Keratinocyte (primary cell): Measurements from ENCODE around the gene KCNN2. TPM values are rescaled to one million over a fixed set of nuclear protein-coding genes. Genes with fewer than 3 reads are reported as not detected.

Experiments used
- DNase-seq: peaks from one replicate; pipeline ENCODE4 v3.0.0-alpha.2; 2011; ENCODE audit warnings: low read depth, missing footprints, low spot score
- FAIRE-seq: peaks from 2 replicates; lab custom pipeline; 2011; peaks lifted over from hg19 to GRCh38; lab: Jason Lieb, UNC
- H2AFZ ChIP-seq: 2 replicates; pipeline ENCODE4 v1.6.0; 2012; ENCODE audit warnings: low read length, control low read depth, inconsistent platforms; ENCODE audit not compliant: control insufficient read depth
- H3K27ac ChIP-seq: 2 replicates; pipeline ENCODE4 v1.5.1; 2011; ENCODE audit warnings: low read length; ENCODE audit not compliant: control insufficient read depth, insufficient read depth
- H3K27me3 ChIP-seq: 3 replicates; pipeline ENCODE4 v1.6.0; 2011; ENCODE audit warnings: low read length; ENCODE audit not compliant: control insufficient read depth, insufficient read depth; ENCODE audit errors: extremely low read depth
- H3K36me3 ChIP-seq, 2 experiments: 2 replicates in 1 of 2; 3 replicates in 1 of 2; pipeline ENCODE4 v1.5.1; 2011; ENCODE audit warnings: low read length in 2 of 2, mild to moderate bottlenecking in 1 of 2; ENCODE audit not compliant: control insufficient read depth in 2 of 2, insufficient read depth in 2 of 2; ENCODE audit errors: extremely low read depth in 1 of 2
- H3K4me1 ChIP-seq: 3 replicates; pipeline ENCODE4 v1.5.1; 2011; ENCODE audit warnings: low read length; ENCODE audit not compliant: control insufficient read depth, insufficient read depth; ENCODE audit errors: extremely low read depth
- H3K4me2 ChIP-seq: 3 replicates; pipeline ENCODE4 v1.6.0; 2011; ENCODE audit warnings: low read depth, low read length; ENCODE audit not compliant: control insufficient read depth, insufficient read depth; ENCODE audit errors: extremely low read depth
- H3K4me3 ChIP-seq, 3 experiments: fragments of 200-600 bp in 1 of 3; sonication (generic) in 1 of 3; 2 replicates in 2 of 3; 3 replicates in 1 of 3; pipeline ENCODE4 v1.5.1; 2011 to 2016; ENCODE audit warnings: low read length in 3 of 3, mild to moderate bottlenecking in 3 of 3, control low read depth in 2 of 3, inconsistent platforms in 1 of 3, low read depth in 1 of 3, mixed read lengths in 1 of 3, mixed run types in 1 of 3, moderate library complexity in 1 of 3; ENCODE audit not compliant: control insufficient read depth in 2 of 3, insufficient read depth in 2 of 3; ENCODE audit errors: extremely low read depth in 1 of 3
- H3K79me2 ChIP-seq: 2 replicates; pipeline ENCODE4 v1.6.0; 2012; ENCODE audit warnings: low read length; ENCODE audit not compliant: control insufficient read depth, insufficient read depth
- H3K9ac ChIP-seq: 3 replicates; pipeline ENCODE4 v1.6.0; 2011; ENCODE audit warnings: low read length; ENCODE audit not compliant: control insufficient read depth, insufficient read depth; ENCODE audit errors: extremely low read depth
- H3K9me1 ChIP-seq: 3 replicates; pipeline ENCODE4 v1.6.0; 2011; ENCODE audit warnings: low read length; ENCODE audit not compliant: control insufficient read depth, insufficient read depth; ENCODE audit errors: extremely low read depth
- H3K9me3 ChIP-seq: 2 replicates; pipeline ENCODE4 v1.5.1; 2012; ENCODE audit warnings: low read depth, low read length; ENCODE audit not compliant: control insufficient read depth
- H4K20me1 ChIP-seq: 3 replicates; pipeline ENCODE4 v1.6.0; 2011; ENCODE audit warnings: low read length; ENCODE audit not compliant: control insufficient read depth, insufficient read depth; ENCODE audit errors: extremely low read depth
- CTCF ChIP-seq, 3 experiments: IDR thresholded peaks in 1 of 3; conservative IDR thresholded peaks in 1 of 3; optimal IDR thresholded peaks in 1 of 3; 2 replicates in 2 of 3; 3 replicates in 1 of 3; pipeline versions ENCODE3 to v1.5.1; 2011; ENCODE audit warnings: low read length in 3 of 3, mild to moderate bottlenecking in 3 of 3, moderate library complexity in 2 of 3, control low read depth in 1 of 3, inconsistent platforms in 1 of 3; ENCODE audit not compliant: insufficient read depth in 2 of 3; ENCODE audit errors: extremely low read depth in 1 of 3
- EZH2 ChIP-seq: IDR thresholded peaks from one replicate; pipeline ENCODE4 v1.6.1; 2012; ENCODE audit warnings: inconsistent platforms, mild to moderate bottlenecking, low read length, moderate library complexity
- dilution Hi-C: fragments of 300-500 bp; cut with MboI; formaldehyde crosslinking; loops from one replicate; pipeline ENCODE4 v1.7.0; 2020; ENCODE audit warnings: low sequenced_read_pairs; ENCODE audit not compliant: extremely low pct_ligation_motif_present
- polyA plus RNA-seq, 5 experiments: library from polyadenylated mRNA; depleted of rRNA in 3 of 5; stranded (reverse) in 3 of 5; stranded (forward) in 1 of 5; unstranded in 1 of 5; fragments of >200 nt; gene quantifications; 1 replicate in 1 of 5; 2 replicates in 3 of 5; 3 replicates in 1 of 5; pipeline versions ENCODE4 v1.2.1 to v1.2.3, GENCODE V29; 2011 to 2012; ENCODE audit warnings: missing spikeins in 2 of 5, low read depth in 1 of 5, low replicate concordance in 1 of 5

KCNN2 gene
- polyA plus RNA-seq, 1 donor (not counting 4 experiments of a cell fraction or from before 2014, with no cell fraction given), result 0.09 TPM

GRCh38 chr5:114418176-114419066 lies 56.6 kb downstream of the KCNN2 start:
- FAIRE-seq, result no peak
- TF ChIP-seq CTCF (optimal IDR thresholded peaks at IDR 0.05 in 1 of 3, IDR thresholded peaks at IDR 0.05 in 1 of 3, conservative IDR thresholded peaks at IDR 0.05 in 1 of 3; ENCODE audit: extremely low read depth in 1 of 3, insufficient read depth in 2 of 3, low read length in 3 of 3), result no peak
- TF ChIP-seq EZH2, result no peak
- dilution Hi-C loops, result no loop called here

GRCh38 chr5:114419067-114419388 lies 57.2 kb downstream of the KCNN2 start:
- Histone ChIP-seq H3K9me1 (no peaks in the 10 kb centered on the region), H3K36me3 (no peaks in the 10 kb centered on the region), H3K9ac (no peak overlapping the region), H2AFZ (no peak overlapping the region), H3K27me3 (no peaks in the 10 kb centered on the region), H3K9me3 (no peaks in the 10 kb centered on the region), H4K20me1 (no peaks in the 10 kb centered on the region), H3K4me3 (no peak overlapping the region), H3K27ac (no peak overlapping the region), H3K4me1 (no peaks in the 10 kb centered on the region), H3K79me2 (no peaks in the 10 kb centered on the region), H3K4me2 (no peak overlapping the region)
- FAIRE-seq, result no peak
- DNase-seq, result no peak
- no peak for TF ChIP-seq CTCF (optimal IDR thresholded peaks at IDR 0.05 in 1 of 3, IDR thresholded peaks at IDR 0.05 in 1 of 3, conservative IDR thresholded peaks at IDR 0.05 in 1 of 3; ENCODE audit: extremely low read depth in 1 of 3, insufficient read depth in 2 of 3, low read length in 3 of 3)
- TF ChIP-seq EZH2, result no peak
- dilution Hi-C loops, result no loop called here

More at GRCh38 chr5:114418176-114419066, 56.6 kb downstream of the KCNN2 start:
- no peaks in the 10 kb centered on the region for H3K9me3 ChIP-seq
- no peaks in the 10 kb centered on the region for H3K27me3 ChIP-seq
- H3K79me2 ChIP-seq, result no peaks in the 10 kb centered on the region
- DNase-seq, result no peak
- H4K20me1 ChIP-seq, result no peaks in the 10 kb centered on the region
- no peak overlapping the region for H2AFZ ChIP-seq
- no peaks in the 10 kb centered on the region for H3K9me1 ChIP-seq
- H3K27ac ChIP-seq, result no peak overlapping the region
- no peaks in the 10 kb centered on the region for H3K4me1 ChIP-seq
- no peaks in the 10 kb centered on the region for H3K36me3 ChIP-seq
- no peak overlapping the region for H3K4me3 ChIP-seq
- no peak overlapping the region for H3K4me2 ChIP-seq
- H3K9ac ChIP-seq, result no peak overlapping the region
